Keratinocyte (primary cell): Measurements from ENCODE around the gene SLC1A1. TPM values are rescaled to one million over a fixed set of nuclear protein-coding genes. Genes with fewer than 3 reads are reported as not detected.

Experiments
- DNase-seq: peaks from one replicate; pipeline ENCODE4 v3.0.0-alpha.2; 2011; ENCODE audit warnings: low read depth, missing footprints, low spot score
- FAIRE-seq: peaks from 2 replicates; lab custom pipeline; 2011; peaks lifted over from hg19 to GRCh38; lab: Jason Lieb, UNC
- H2AFZ ChIP-seq: 2 replicates; pipeline ENCODE4 v1.6.0; 2012; ENCODE audit warnings: low read length, control low read depth, inconsistent platforms; ENCODE audit not compliant: control insufficient read depth
- H3K27ac ChIP-seq: 2 replicates; pipeline ENCODE4 v1.5.1; 2011; ENCODE audit warnings: low read length; ENCODE audit not compliant: control insufficient read depth, insufficient read depth
- H3K27me3 ChIP-seq: 3 replicates; pipeline ENCODE4 v1.6.0; 2011; ENCODE audit warnings: low read length; ENCODE audit not compliant: control insufficient read depth, insufficient read depth; ENCODE audit errors: extremely low read depth
- H3K36me3 ChIP-seq, 2 experiments: 2 replicates in 1 of 2; 3 replicates in 1 of 2; pipeline ENCODE4 v1.5.1; 2011; ENCODE audit warnings: low read length in 2 of 2, mild to moderate bottlenecking in 1 of 2; ENCODE audit not compliant: control insufficient read depth in 2 of 2, insufficient read depth in 2 of 2; ENCODE audit errors: extremely low read depth in 1 of 2
- H3K4me1 ChIP-seq: 3 replicates; pipeline ENCODE4 v1.5.1; 2011; ENCODE audit warnings: low read length; ENCODE audit not compliant: control insufficient read depth, insufficient read depth; ENCODE audit errors: extremely low read depth
- H3K4me2 ChIP-seq: 3 replicates; pipeline ENCODE4 v1.6.0; 2011; ENCODE audit warnings: low read depth, low read length; ENCODE audit not compliant: control insufficient read depth, insufficient read depth; ENCODE audit errors: extremely low read depth
- H3K4me3 ChIP-seq, 3 experiments: fragments of 200-600 bp in 1 of 3; sonication (generic) in 1 of 3; 2 replicates in 2 of 3; 3 replicates in 1 of 3; pipeline ENCODE4 v1.5.1; 2011 to 2016; ENCODE audit warnings: low read length in 3 of 3, mild to moderate bottlenecking in 3 of 3, control low read depth in 2 of 3, inconsistent platforms in 1 of 3, low read depth in 1 of 3, mixed read lengths in 1 of 3, mixed run types in 1 of 3, moderate library complexity in 1 of 3; ENCODE audit not compliant: control insufficient read depth in 2 of 3, insufficient read depth in 2 of 3; ENCODE audit errors: extremely low read depth in 1 of 3
- H3K79me2 ChIP-seq: 2 replicates; pipeline ENCODE4 v1.6.0; 2012; ENCODE audit warnings: low read length; ENCODE audit not compliant: control insufficient read depth, insufficient read depth
- H3K9ac ChIP-seq: 3 replicates; pipeline ENCODE4 v1.6.0; 2011; ENCODE audit warnings: low read length; ENCODE audit not compliant: control insufficient read depth, insufficient read depth; ENCODE audit errors: extremely low read depth
- H3K9me1 ChIP-seq: 3 replicates; pipeline ENCODE4 v1.6.0; 2011; ENCODE audit warnings: low read length; ENCODE audit not compliant: control insufficient read depth, insufficient read depth; ENCODE audit errors: extremely low read depth
- H3K9me3 ChIP-seq: 2 replicates; pipeline ENCODE4 v1.5.1; 2012; ENCODE audit warnings: low read depth, low read length; ENCODE audit not compliant: control insufficient read depth
- H4K20me1 ChIP-seq: 3 replicates; pipeline ENCODE4 v1.6.0; 2011; ENCODE audit warnings: low read length; ENCODE audit not compliant: control insufficient read depth, insufficient read depth; ENCODE audit errors: extremely low read depth
- EZH2 ChIP-seq: IDR thresholded peaks from one replicate; pipeline ENCODE4 v1.6.1; 2012; ENCODE audit warnings: inconsistent platforms, mild to moderate bottlenecking, low read length, moderate library complexity
- dilution Hi-C: fragments of 300-500 bp; cut with MboI; formaldehyde crosslinking; loops from one replicate; pipeline ENCODE4 v1.7.0; 2020; ENCODE audit warnings: low sequenced_read_pairs; ENCODE audit not compliant: extremely low pct_ligation_motif_present
- polyA plus RNA-seq, 5 experiments: library from polyadenylated mRNA; depleted of rRNA in 3 of 5; stranded (reverse) in 3 of 5; stranded (forward) in 1 of 5; unstranded in 1 of 5; fragments of >200 nt; gene quantifications; 1 replicate in 1 of 5; 2 replicates in 3 of 5; 3 replicates in 1 of 5; pipeline versions ENCODE4 v1.2.1 to v1.2.3, GENCODE V29; 2011 to 2012; ENCODE audit warnings: missing spikeins in 2 of 5, low read depth in 1 of 5, low replicate concordance in 1 of 5
- TF ChIP-seq, protein P1 (sequence below), 3 experiments: IDR thresholded peaks in 1 of 3; conservative IDR thresholded peaks in 1 of 3; optimal IDR thresholded peaks in 1 of 3; 2 replicates in 2 of 3; 3 replicates in 1 of 3; pipeline versions ENCODE3 to v1.5.1; 2011; ENCODE audit warnings: low read length in 3 of 3, mild to moderate bottlenecking in 3 of 3, moderate library complexity in 2 of 3, control low read depth in 1 of 3, inconsistent platforms in 1 of 3; ENCODE audit not compliant: insufficient read depth in 2 of 3; ENCODE audit errors: extremely low read depth in 1 of 3

The SLC1A1 gene
- polyA plus RNA-seq, 1 donor (not counting 4 experiments of a cell fraction or from before 2014, with no cell fraction given): 0.20 TPM

DNA sequence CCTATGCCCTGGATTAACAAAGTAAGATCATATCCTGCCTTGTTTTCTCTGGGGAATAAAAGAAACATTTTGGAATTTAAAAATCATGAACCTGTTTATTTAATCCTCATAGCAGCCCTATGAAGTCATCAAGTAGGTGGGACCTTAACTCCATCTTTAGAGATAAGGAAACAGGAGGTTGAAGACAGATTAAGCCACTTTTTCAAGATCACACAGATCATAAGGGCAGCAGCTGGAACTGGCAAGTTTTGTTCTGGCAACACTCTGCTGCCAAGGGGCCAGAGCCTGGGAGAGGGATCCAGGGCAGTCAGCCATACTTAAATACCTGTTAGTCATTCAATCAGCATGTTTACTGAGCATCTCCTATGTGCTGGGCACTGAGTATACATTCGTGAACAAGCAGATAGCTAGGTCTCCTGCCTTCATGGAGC, 63.7 kb downstream of the SLC1A1 start:
- H3K4me3 ChIP-seq: no peak overlapping the region
- no peaks in the 10 kb centered on the region for H3K36me3 ChIP-seq
- DNase-seq: no peak
- H3K79me2 ChIP-seq: no peaks in the 10 kb centered on the region
- no peak overlapping the region for H3K9ac ChIP-seq
- no peaks in the 10 kb centered on the region for H3K4me1 ChIP-seq
- H3K4me2 ChIP-seq: no peak overlapping the region
- TF ChIP-seq EZH2: no peak
- TF ChIP-seq, protein P1, sequence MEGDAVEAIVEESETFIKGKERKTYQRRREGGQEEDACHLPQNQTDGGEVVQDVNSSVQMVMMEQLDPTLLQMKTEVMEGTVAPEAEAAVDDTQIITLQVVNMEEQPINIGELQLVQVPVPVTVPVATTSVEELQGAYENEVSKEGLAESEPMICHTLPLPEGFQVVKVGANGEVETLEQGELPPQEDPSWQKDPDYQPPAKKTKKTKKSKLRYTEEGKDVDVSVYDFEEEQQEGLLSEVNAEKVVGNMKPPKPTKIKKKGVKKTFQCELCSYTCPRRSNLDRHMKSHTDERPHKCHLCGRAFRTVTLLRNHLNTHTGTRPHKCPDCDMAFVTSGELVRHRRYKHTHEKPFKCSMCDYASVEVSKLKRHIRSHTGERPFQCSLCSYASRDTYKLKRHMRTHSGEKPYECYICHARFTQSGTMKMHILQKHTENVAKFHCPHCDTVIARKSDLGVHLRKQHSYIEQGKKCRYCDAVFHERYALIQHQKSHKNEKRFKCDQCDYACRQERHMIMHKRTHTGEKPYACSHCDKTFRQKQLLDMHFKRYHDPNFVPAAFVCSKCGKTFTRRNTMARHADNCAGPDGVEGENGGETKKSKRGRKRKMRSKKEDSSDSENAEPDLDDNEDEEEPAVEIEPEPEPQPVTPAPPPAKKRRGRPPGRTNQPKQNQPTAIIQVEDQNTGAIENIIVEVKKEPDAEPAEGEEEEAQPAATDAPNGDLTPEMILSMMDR (optimal IDR thresholded peaks at IDR 0.05 in 1 of 3, IDR thresholded peaks at IDR 0.05 in 1 of 3, conservative IDR thresholded peaks at IDR 0.05 in 1 of 3; ENCODE audit: extremely low read depth in 1 of 3, insufficient read depth in 2 of 3, low read length in 3 of 3): no peak
- H2AFZ ChIP-seq: no peak overlapping the region
- no peak overlapping the region for H3K27ac ChIP-seq
- dilution Hi-C loops: no loop called here
- no peaks in the 10 kb centered on the region for H3K27me3 ChIP-seq
- H3K9me1 ChIP-seq: no peaks in the 10 kb centered on the region
- H3K9me3 ChIP-seq: no peaks in the 10 kb centered on the region
- no peaks in the 10 kb centered on the region for H4K20me1 ChIP-seq
- no peak for FAIRE-seq

DNA sequence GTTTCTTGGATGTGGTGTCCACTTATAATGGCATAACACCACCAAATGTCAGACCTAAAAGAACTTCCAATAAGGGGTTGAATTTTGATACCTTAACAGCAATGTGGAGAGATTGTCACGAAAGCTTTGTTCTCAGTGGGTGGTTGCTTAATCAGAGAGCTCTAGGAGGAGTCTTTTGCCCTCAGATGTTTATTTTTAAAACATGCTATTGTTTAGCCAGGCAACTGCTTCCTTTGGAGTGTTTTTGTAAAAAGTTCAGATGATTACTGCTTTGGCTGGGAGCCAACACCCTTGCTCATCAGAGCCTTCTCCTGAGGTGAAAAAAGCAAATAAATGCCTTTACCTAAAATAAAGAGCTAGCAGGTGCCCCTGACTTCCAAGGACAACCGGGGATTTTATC, 65.0 kb downstream of the SLC1A1 start:
- Histone ChIP-seq H3K9me3 (no peaks in the 10 kb centered on the region), H3K4me1 (no peaks in the 10 kb centered on the region), H2AFZ (no peak overlapping the region), H3K79me2 (no peaks in the 10 kb centered on the region), H4K20me1 (no peaks in the 10 kb centered on the region), H3K27ac (no peak overlapping the region), H3K36me3 (no peaks in the 10 kb centered on the region), H3K9ac (no peak overlapping the region), H3K9me1 (no peaks in the 10 kb centered on the region), H3K4me3 (no peak overlapping the region), H3K4me2 (no peak overlapping the region), H3K27me3 (no peaks in the 10 kb centered on the region)
- DNase-seq: no peak
- no peak for TF ChIP-seq EZH2
- FAIRE-seq: no peak
- dilution Hi-C loops: no loop called here

- dilution Hi-C loops: no loop called here
- Histone ChIP-seq H3K27me3 (no peaks in the 10 kb centered on the region), H3K9me1 (no peaks in the 10 kb centered on the region), H3K4me2 (no peak overlapping the region), H3K27ac (no peak overlapping the region), H3K9ac (no peak overlapping the region), H4K20me1 (no peaks in the 10 kb centered on the region), H3K4me1 (no peaks in the 10 kb centered on the region), H3K36me3 (no peaks in the 10 kb centered on the region), H3K79me2 (no peaks in the 10 kb centered on the region), H3K4me3 (no peak overlapping the region), H3K9me3 (no peaks in the 10 kb centered on the region), H2AFZ (no peak overlapping the region)
- DNase-seq (no peak), FAIRE-seq (no peak)
- TF ChIP-seq, protein P1 (optimal IDR thresholded peaks at IDR 0.05 in 1 of 3, IDR thresholded peaks at IDR 0.05 in 1 of 3, conservative IDR thresholded peaks at IDR 0.05 in 1 of 3; ENCODE audit: extremely low read depth in 1 of 3, insufficient read depth in 2 of 3, low read length in 3 of 3): no peak
- TF ChIP-seq EZH2: no peak
Measured at GRCh38 chr9:4558371-4558998, 68.2 kb downstream of the SLC1A1 start.
